GM12891 (cell line): ENCODE measurements around the gene NEK10.

Experiments used
- DNase-seq: peaks from one replicate; pipeline ENCODE4 v3.0.0; 2011; ENCODE audit warnings: low spot score; ENCODE audit not compliant: insufficient read length
- FAIRE-seq: peaks from 2 replicates; lab custom pipeline; 2011; peaks lifted over from hg19 to GRCh38; lab: Jason Lieb, UNC
- PAX5 ChIP-seq: IDR thresholded peaks from 2 replicates; pipeline ENCODE4 v1.6.1; 2011; ENCODE audit warnings: low read length, moderate library complexity, mild to moderate bottlenecking; ENCODE audit not compliant: insufficient read depth, severe bottlenecking
- POLR2A ChIP-seq: IDR thresholded peaks from 2 replicates; pipeline ENCODE4 v1.6.1; 2011; ENCODE audit warnings: low read depth, low read length, control low read depth
- POLR2AphosphoS5 ChIP-seq: IDR thresholded peaks from 2 replicates; pipeline ENCODE4 v1.6.1; 2011; ENCODE audit warnings: low read depth, low read length, control low read depth
- POU2F2 ChIP-seq: IDR thresholded peaks from 2 replicates; pipeline ENCODE4 v1.6.1; 2011; ENCODE audit warnings: low read depth, mild to moderate bottlenecking, control low read depth, low read length, moderate library complexity
- SPI1 ChIP-seq: IDR thresholded peaks from 2 replicates; pipeline ENCODE4 v1.6.1; 2011; ENCODE audit warnings: low read depth, low read length, control low read depth
- TAF1 ChIP-seq: IDR thresholded peaks from 2 replicates; pipeline ENCODE4 v1.6.1; 2011; ENCODE audit warnings: low read depth, low read length, control low read depth

The NEK10 gene

GRCh38 chr3:27185231-27185989 is 183.8 kb downstream of the NEK10 start:
- TF ChIP-seq SPI1 (no peak), PAX5 (no peak)
- no peak for FAIRE-seq
- no peak for DNase-seq

- DNase-seq (no peak), FAIRE-seq (no peak)
- TF ChIP-seq POLR2A (no peak), SPI1 (no peak), POU2F2 (no peak), PAX5 (no peak), TAF1 (no peak)
These were observed 184.9 kb downstream of the NEK10 start for GRCh38 chr3:27184261-27184660.

- TF ChIP-seq POLR2A (no peak), POLR2AphosphoS5 (no peak), PAX5 (no peak)
- FAIRE-seq (no peak), DNase-seq (no peak)
These were observed 192.9 kb downstream of the NEK10 start for GRCh38 chr3:27176256-27176655.

GRCh38 chr3:27174530-27174929 is 194.7 kb downstream of the NEK10 start:
- DNase-seq (no peak), FAIRE-seq (no peak)
- TF ChIP-seq POLR2AphosphoS5 (no peak), TAF1 (no peak), POLR2A (no peak), PAX5 (no peak), SPI1 (no peak), POU2F2 (no peak)

GRCh38 chr3:27171113-27171512 is 198.1 kb downstream of the NEK10 start:
- FAIRE-seq = no peak
- no peak for DNase-seq
- no peak for TF ChIP-seq POLR2AphosphoS5
- TF ChIP-seq POLR2A = no peak
- TF ChIP-seq TAF1 = no peak
- no peak for TF ChIP-seq SPI1
- TF ChIP-seq PAX5 = no peak
- TF ChIP-seq POU2F2 = no peak

GRCh38 chr3:27166888-27167287 is 202.3 kb downstream of the NEK10 start:
- TF ChIP-seq POLR2AphosphoS5 (no peak), PAX5 (no peak), POU2F2 (no peak), POLR2A (no peak), TAF1 (no peak), SPI1 (no peak)
- FAIRE-seq = no peak
- no peak for DNase-seq

- no peak for FAIRE-seq
- no peak for DNase-seq
- TF ChIP-seq PAX5 (no peak), POLR2A (no peak), POLR2AphosphoS5 (no peak), SPI1 (no peak), TAF1 (no peak), POU2F2 (no peak)
These were observed 203.9 kb downstream of the NEK10 start for GRCh38 chr3:27165321-27165721.

GRCh38 chr3:27160779-27161287 is 208.3 kb downstream of the NEK10 start:
- FAIRE-seq (no peak), DNase-seq (no peak)
- TF ChIP-seq TAF1 (no peak), SPI1 (no peak), POLR2A (no peak), PAX5 (no peak), POU2F2 (no peak), POLR2AphosphoS5 (no peak)

- FAIRE-seq (no peak), DNase-seq (no peak)
- TF ChIP-seq POLR2AphosphoS5 = no peak
- no peak for TF ChIP-seq PAX5
- TF ChIP-seq SPI1 = no peak
- TF ChIP-seq POLR2A = no peak
- no peak for TF ChIP-seq TAF1
- no peak for TF ChIP-seq POU2F2
These were observed 209.0 kb downstream of the NEK10 start for GRCh38 chr3:27160146-27160545.

GRCh38 chr3:27147215-27147614 is 222.0 kb downstream of the NEK10 start:
- no peak for DNase-seq
- TF ChIP-seq POU2F2 = no peak
- no peak for TF ChIP-seq SPI1
- no peak for TF ChIP-seq TAF1
- FAIRE-seq = no peak
